Osteoblast (primary cell): ENCODE results near the gene TTC14. TPM values are rescaled to one million over a fixed set of nuclear protein-coding genes. Genes with fewer than 3 reads are reported as not detected.
"Not testable (repeated sequence)": the region's sequence is repeated elsewhere in the genome, so short reads cannot be mapped to it uniquely, and the experiment has no call there.

Experiments used
- DNase-seq: peaks from one replicate; pipeline ENCODE4 v3.0.0; 2011; ENCODE audit warnings: low spot score, mixed read lengths; ENCODE audit not compliant: insufficient read length; ENCODE audit errors: missing footprints
- H2AFZ ChIP-seq: 2 replicates; pipeline ENCODE4 v1.6.0; 2011; ENCODE audit warnings: mild to moderate bottlenecking, low read length
- H3K27ac ChIP-seq: 2 replicates; pipeline ENCODE4 v1.5.1; 2011; ENCODE audit warnings: mild to moderate bottlenecking, low read depth, low read length, moderate library complexity
- H3K27me3 ChIP-seq: 2 replicates; pipeline ENCODE4 v1.6.0; 2012; ENCODE audit warnings: mild to moderate bottlenecking, control low read depth, inconsistent platforms, low read length, moderate library complexity; ENCODE audit not compliant: insufficient read depth
- H3K36me3 ChIP-seq: 2 replicates; pipeline ENCODE4 v1.5.1; 2011; ENCODE audit warnings: mild to moderate bottlenecking, low read length, control low read depth, moderate library complexity; ENCODE audit not compliant: insufficient read depth
- H3K4me1 ChIP-seq: 2 replicates; pipeline ENCODE4 v1.5.1; 2011; ENCODE audit warnings: mild to moderate bottlenecking, low read length, control low read depth, moderate library complexity; ENCODE audit not compliant: insufficient read depth
- H3K4me2 ChIP-seq: 2 replicates; pipeline ENCODE4 v1.6.0; 2011; ENCODE audit warnings: mild to moderate bottlenecking, low read length; ENCODE audit not compliant: insufficient read depth
- H3K4me3 ChIP-seq: fragments of 200-600 bp; sonication (generic); 3 replicates; pipeline ENCODE4 v1.5.1; 2012; ENCODE audit warnings: mild to moderate bottlenecking, low read length, inconsistent platforms; ENCODE audit not compliant: insufficient read depth
- H3K79me2 ChIP-seq: 2 replicates; pipeline ENCODE4 v1.6.0; 2012; ENCODE audit warnings: mild to moderate bottlenecking, low read length, control low read depth, inconsistent platforms; ENCODE audit not compliant: insufficient read depth
- H3K9me3 ChIP-seq: 2 replicates; pipeline ENCODE4 v1.5.1; 2011; ENCODE audit warnings: low read depth, low read length, control low read depth
- H4K20me1 ChIP-seq: 2 replicates; pipeline ENCODE4 v1.6.0; 2012; ENCODE audit warnings: mild to moderate bottlenecking, low read length, control low read depth; ENCODE audit not compliant: insufficient read depth
- CTCF ChIP-seq: IDR thresholded peaks from 2 replicates; pipeline ENCODE4 v1.5.1; 2011; ENCODE audit warnings: mild to moderate bottlenecking, low read depth, low read length, moderate library complexity; ENCODE audit errors: extremely low read depth
- total RNA-seq: library from RNA; depleted of rRNA; stranded (reverse); fragments of >200 nt; gene quantifications from 2 replicates; pipeline ENCODE4 v1.2.3, GENCODE V29; 2012

Gene TTC14
- total RNA-seq, 1 donor = 53.2 TPM

GRCh38 chr3:180590396-180590795 is 11.6 kb upstream of the TTC14 start:
- TF ChIP-seq CTCF = no peak

GRCh38 chr3:180593631-180594030 is 8.3 kb upstream of the TTC14 start:
- not testable (repeated sequence) for H3K4me2 ChIP-seq, H3K4me1 ChIP-seq, H3K27ac ChIP-seq, H3K36me3 ChIP-seq, H3K27me3 ChIP-seq, H3K9me3 ChIP-seq, H4K20me1 ChIP-seq, DNase-seq, H3K79me2 ChIP-seq, H2AFZ ChIP-seq, H3K4me3 ChIP-seq

More at GRCh38 chr3:180590396-180590795, 11.6 kb upstream of the TTC14 start:
- Histone ChIP-seq H3K79me2 (no peaks in the 10 kb centered on the region), H2AFZ (no peak overlapping the region), H3K27ac (no peak overlapping the region), H4K20me1 (no peaks in the 10 kb centered on the region), H3K4me2 (no peak overlapping the region), H3K4me1 (no peaks in the 10 kb centered on the region), H3K36me3 (no peaks in the 10 kb centered on the region), H3K9me3 (no peaks in the 10 kb centered on the region), H3K4me3 (no peak overlapping the region), H3K27me3 (no peaks in the 10 kb centered on the region)
- no peak for DNase-seq

- Histone ChIP-seq H3K4me2 (no peak overlapping the region), H3K27ac (no peak overlapping the region), H2AFZ (peak overlapping the region; percentile 22), H3K79me2 (no peaks in the 10 kb centered on the region), H4K20me1 (no peaks in the 10 kb centered on the region), H3K4me3 (no peak overlapping the region), H3K9me3 (no peaks in the 10 kb centered on the region), H3K27me3 (no peaks in the 10 kb centered on the region), H3K36me3 (no peaks in the 10 kb centered on the region), H3K4me1 (no peaks in the 10 kb centered on the region)
- peak; percentile 65 for TF ChIP-seq CTCF
- DNase-seq = peak; percentile 77
These were observed 7.1 kb upstream of the TTC14 start for GRCh38 chr3:180594631-180595558.

GRCh38 chr3:180595559-180595935 is 6.4 kb upstream of the TTC14 start:
- no peak overlapping the region for H3K27ac ChIP-seq
- no peaks in the 10 kb centered on the region for H3K9me3 ChIP-seq

More at GRCh38 chr3:180595559-180595935, 6.4 kb upstream of the TTC14 start:
- Histone ChIP-seq H3K4me2 (no peak overlapping the region), H4K20me1 (no peaks in the 10 kb centered on the region), H3K4me1 (no peaks in the 10 kb centered on the region), H2AFZ (no peak overlapping the region), H3K27me3 (no peaks in the 10 kb centered on the region), H3K79me2 (no peaks in the 10 kb centered on the region), H3K4me3 (no peak overlapping the region), H3K36me3 (no peaks in the 10 kb centered on the region)
- DNase-seq = no peak
- no peak for TF ChIP-seq CTCF
